NCI-H1436 treated with DMSO at 0.1 percent for 48 hours (cell line): ENCODE results near the gene RANBP10.

Source experiments
- DNase-seq: peaks from one replicate; lab custom pipeline; 2025; lab: John Stamatoyannopoulos, UW

The RANBP10 gene

GRCh38 chr16:67825906-67826305 lies 19.5 kb upstream of the RANBP10 start:
- DNase-seq: no peak

GRCh38 chr16:67825119-67825518 lies 18.8 kb upstream of the RANBP10 start:
- no peak for DNase-seq

- no peak for DNase-seq
Observed at GRCh38 chr16:67822511-67822910, 16.2 kb upstream of the RANBP10 start.

- DNase-seq: no peak
Observed at GRCh38 chr16:67820608-67821259, 14.4 kb upstream of the RANBP10 start.

- no peak for DNase-seq
Observed at GRCh38 chr16:67814567-67814966, 8.2 kb upstream of the RANBP10 start.

- no peak for DNase-seq
Observed at GRCh38 chr16:67811899-67812298, 5.5 kb upstream of the RANBP10 start.

- no peak for DNase-seq
Observed at GRCh38 chr16:67807148-67807682, 855 bp upstream of the RANBP10 start.

GRCh38 chr16:67805718-67806427 lies 487 bp downstream of the RANBP10 start:
- DNase-seq: no peak

GRCh38 chr16:67804853-67805542 lies 1.4 kb downstream of the RANBP10 start:
- DNase-seq: no peak

- DNase-seq: no peak
Observed at GRCh38 chr16:67803894-67804293, 2.5 kb downstream of the RANBP10 start.

- DNase-seq: no peak
Observed at GRCh38 chr16:67801883-67802282, 4.5 kb downstream of the RANBP10 start.

- no peak for DNase-seq
Observed at GRCh38 chr16:67801241-67801640, 5.1 kb downstream of the RANBP10 start.

GRCh38 chr16:67800338-67800926 lies 5.9 kb downstream of the RANBP10 start:
- DNase-seq: no peak

GRCh38 chr16:67796099-67796718 lies 10.2 kb downstream of the RANBP10 start:
- DNase-seq: no peak

GRCh38 chr16:67790071-67790470 lies 16.3 kb downstream of the RANBP10 start:
- no peak for DNase-seq

- no peak for DNase-seq
Observed at GRCh38 chr16:67786491-67786890, 19.9 kb downstream of the RANBP10 start.

GRCh38 chr16:67783353-67783725 lies 23.0 kb downstream of the RANBP10 start:
- peak; percentile 6 for DNase-seq

- peak; percentile 30 for DNase-seq
Observed at GRCh38 chr16:67782567-67783352, 23.6 kb downstream of the RANBP10 start.

GRCh38 chr16:67781565-67781921 lies 24.8 kb downstream of the RANBP10 start:
- no peak for DNase-seq

- no peak for DNase-seq
Observed at GRCh38 chr16:67780847-67781564, 25.4 kb downstream of the RANBP10 start.
